ENCODE data around the gene SRSF2.
"Not testable (repeated sequence)": the region's sequence is repeated elsewhere in the genome, so short reads cannot be mapped to it uniquely, and the experiment has no call there.

SRSF2 gene

GRCh38 chr17:76720941-76721340, 16.2 kb downstream of the SRSF2 start:
- no peak for DNase-seq (ENCODE audit: low spot score)

- no peak for DNase-seq (ENCODE audit: low spot score)
Observed at GRCh38 chr17:76720211-76720610, 16.9 kb downstream of the SRSF2 start.

GRCh38 chr17:76718516-76718915, 18.6 kb downstream of the SRSF2 start:
- DNase-seq (ENCODE audit: low spot score): no peak

- DNase-seq (ENCODE audit: low spot score): no peak
Observed at GRCh38 chr17:76716839-76717215, 20.3 kb downstream of the SRSF2 start.

GRCh38 chr17:76716146-76716838, 20.8 kb downstream of the SRSF2 start:
- DNase-seq (ENCODE audit: low spot score): no peak

- no peak for DNase-seq (ENCODE audit: low spot score)
Observed at GRCh38 chr17:76715496-76715830, 21.7 kb downstream of the SRSF2 start.

- no peak for DNase-seq (ENCODE audit: low spot score)
Observed at GRCh38 chr17:76714822-76715495, 22.2 kb downstream of the SRSF2 start.

GRCh38 chr17:76714336-76714735, 22.8 kb downstream of the SRSF2 start:
- DNase-seq (ENCODE audit: low spot score): no peak

- DNase-seq (ENCODE audit: low spot score): no peak
Observed at GRCh38 chr17:76713765-76714164, 23.4 kb downstream of the SRSF2 start.

- DNase-seq (ENCODE audit: low spot score): not testable (repeated sequence)
Observed at GRCh38 chr17:76712321-76712720, 24.8 kb downstream of the SRSF2 start.

GRCh38 chr17:76710863-76711611, 26.1 kb downstream of the SRSF2 start, which contains the start of gene MXRA7:
Gene MXRA7, minus strand, starts transcription at chr17:76710965. Its CDS starts 19 bp downstream, at chr17:76710946.
- peak; percentile 64 for DNase-seq (ENCODE audit: low spot score)

GRCh38 chr17:76709951-76710862, 26.9 kb downstream of the SRSF2 start:
- DNase-seq (ENCODE audit: low spot score): not testable (repeated sequence)

- DNase-seq (ENCODE audit: low spot score): no peak
Observed at GRCh38 chr17:76709077-76709950, 27.8 kb downstream of the SRSF2 start.

- DNase-seq (ENCODE audit: low spot score): no peak
Observed at GRCh38 chr17:76707985-76708807, 28.9 kb downstream of the SRSF2 start.

- DNase-seq (ENCODE audit: low spot score): no peak
Observed at GRCh38 chr17:76706817-76707216, 30.3 kb downstream of the SRSF2 start.

- DNase-seq (ENCODE audit: low spot score): no peak
Observed at GRCh38 chr17:76704805-76705204, 32.3 kb downstream of the SRSF2 start.

- DNase-seq (ENCODE audit: low spot score): no peak
Observed at GRCh38 chr17:76702941-76703637, 34.0 kb downstream of the SRSF2 start.

GRCh38 chr17:76702076-76702475, 35.1 kb downstream of the SRSF2 start:
- no peak for DNase-seq (ENCODE audit: low spot score)

- no peak for DNase-seq (ENCODE audit: low spot score)
Observed at GRCh38 chr17:76701471-76701967, 35.6 kb downstream of the SRSF2 start.
